K562 (cell line): ENCODE data around the gene SLC7A4. TPM values are rescaled to one million over a fixed set of nuclear protein-coding genes. Genes with fewer than 3 reads are reported as not detected.

Experiments
- BACH1 ChIP-seq: fragments of 200-800 bp; sonication (Bioruptor generic); IDR thresholded peaks from 2 replicates; pipeline ENCODE4 v1.6.1; 2016; ENCODE audit warnings: missing genetic modification characterization, missing compliant biosample characterization
- BRCA1 ChIP-seq, 2 experiments: fragments of 450-650 bp in 1 of 2; sonication (generic) in 1 of 2; formaldehyde crosslinking in 1 of 2; IDR thresholded peaks; 2 replicates each; pipeline versions ENCODE4 v1.5.0 to v1.6.1; 2017 to 2020; ENCODE audit warnings: mild to moderate bottlenecking in 1 of 2, missing genetic modification reagents in 1 of 2
- BRD9 ChIP-seq: fragments of 450-650 bp; IDR thresholded peaks from 2 replicates; pipeline ENCODE4 v1.6.1; 2018; ENCODE audit warnings: low read depth; ENCODE audit not compliant: partially characterized antibody
- CHD2 ChIP-seq: IDR thresholded peaks from 2 replicates; pipeline ENCODE4 v1.6.1; 2011; ENCODE audit warnings: low read depth, low read length
- CUX1 ChIP-seq: fragments of 200-800 bp; sonication (Bioruptor generic); IDR thresholded peaks from 2 replicates; pipeline ENCODE4 v1.6.1; 2016; ENCODE audit warnings: missing genetic modification characterization, missing compliant biosample characterization
- DACH1 ChIP-seq: fragments of 450-650 bp; IDR thresholded peaks from 2 replicates; pipeline ENCODE4 v1.6.1; 2018; ENCODE audit not compliant: partially characterized antibody
- EP300 ChIP-seq: IDR thresholded peaks from 2 replicates; pipeline ENCODE4 v1.6.1; 2012; ENCODE audit warnings: low read length, improper control_type of control experiment
- EP400 ChIP-seq: fragments of 450-650 bp; IDR thresholded peaks from 2 replicates; pipeline ENCODE4 v1.6.1; 2017; ENCODE audit warnings: antibody characterized with exemption, mild to moderate bottlenecking, moderate library complexity
- FOXP1 ChIP-seq: sonication (generic); formaldehyde crosslinking; IDR thresholded peaks from 2 replicates; pipeline ENCODE4 v1.8.0; 2022; ENCODE audit warnings: mild to moderate bottlenecking, missing genetic modification reagents
- GABPA ChIP-seq: fragments of 200-800 bp; sonication (Bioruptor generic); conservative IDR thresholded peaks from 2 replicates; pipeline ENCODE4 v1.6.1; 2016; ENCODE audit warnings: low read depth, missing genetic modification characterization, missing compliant biosample characterization
- KAT7 ChIP-seq: sonication (generic); formaldehyde crosslinking; IDR thresholded peaks from 2 replicates; pipeline ENCODE4 v1.8.0; 2022; ENCODE audit warnings: missing genetic modification reagents, mild to moderate bottlenecking, borderline replicate concordance
- KAT8 ChIP-seq: fragments of 450-650 bp; IDR thresholded peaks from 2 replicates; pipeline ENCODE4 v1.6.1; 2016; ENCODE audit warnings: low read depth, mild to moderate bottlenecking
- KDM1A ChIP-seq, 2 experiments: fragments of 450-650 bp; IDR thresholded peaks; 2 replicates each; pipeline ENCODE4 v1.6.1; 2016; ENCODE audit warnings: mild to moderate bottlenecking in 2 of 2
- MAFF ChIP-seq: IDR thresholded peaks from 2 replicates; pipeline ENCODE4 v1.6.1; 2012; ENCODE audit warnings: low read length, improper control_type of control experiment
- NELFE ChIP-seq: IDR thresholded peaks from 2 replicates; pipeline ENCODE4 v1.6.1; 2011; ENCODE audit warnings: mild to moderate bottlenecking; ENCODE audit not compliant: insufficient read depth, insufficient read length
- RBM39 ChIP-seq: fragments of 200-400 bp; formaldehyde crosslinking; optimal IDR thresholded peaks from 2 replicates; pipeline ENCODE3; 2018; ENCODE audit warnings: low read depth, low read length
- SMAD1 ChIP-seq: fragments of 150-350 bp; IDR thresholded peaks from 2 replicates; pipeline ENCODE4 v1.6.1; 2014; ENCODE audit warnings: low read length, low read depth; ENCODE audit not compliant: partially characterized antibody
- SMC3 ChIP-seq: conservative IDR thresholded peaks from 2 replicates; pipeline ENCODE4 v1.6.1; 2011; ENCODE audit warnings: low read depth, low read length, improper control_type of control experiment; ENCODE audit not compliant: insufficient read depth
- SRSF1 ChIP-seq: fragments of 200-400 bp; formaldehyde crosslinking; IDR thresholded peaks from 2 replicates; pipeline ENCODE4 v1.6.1; 2017; ENCODE audit warnings: mild to moderate bottlenecking, low read depth, low read length, moderate library complexity
- TAF15 ChIP-seq: fragments of 200-400 bp; formaldehyde crosslinking; IDR thresholded peaks from 2 replicates; pipeline ENCODE4 v1.6.1; 2017; ENCODE audit warnings: mild to moderate bottlenecking, low read depth, low read length, moderate library complexity
- ZNF165 ChIP-seq: fragments of 250-450 bp; sonication (Bioruptor Pico); IDR thresholded peaks from 2 replicates; pipeline ENCODE4 v1.4.0; 2020; ENCODE audit warnings: borderline replicate concordance
- ZNF398 ChIP-seq: fragments of 250-450 bp; sonication (Bioruptor Pico); IDR thresholded peaks from 2 replicates; pipeline ENCODE4 v1.8.0; 2021; ENCODE audit warnings: moderate library complexity, mild to moderate bottlenecking, inconsistent platforms
- ZNF589 ChIP-seq: fragments of 200-800 bp; sonication (Bioruptor generic); IDR thresholded peaks from 2 replicates; pipeline ENCODE4 v1.6.1; 2016; ENCODE audit warnings: low read depth, missing genetic modification characterization, missing compliant biosample characterization
- polyA plus RNA-seq, 8 experiments: library from polyadenylated mRNA; depleted of rRNA in 4 of 8; stranded (reverse) in 5 of 8; unstranded in 3 of 8; fragments of >200 nt; fragmentation: Nextera tagmentation in 2 of 8; fragmentation: Illumina TruSeq in 1 of 8; extraction: Ambion mirVana in 2 of 8; extraction: Trizol in 1 of 8; gene quantifications; 2 replicates each; pipeline versions ENCODE4 v1.2.1 to v1.2.3, GENCODE V29; 2011 to 2014; ENCODE audit warnings: inconsistent platforms in 1 of 8, missing spikeins in 1 of 8
- total RNA-seq, 7 experiments: library from RNA; depleted of rRNA in 6 of 7; stranded (reverse); fragments of >200 nt in 6 of 7; fragmentation: Illumina TruSeq in 2 of 7; extraction: Trizol in 2 of 7; gene quantifications; 2 replicates each; pipeline versions ENCODE4 v1.2.1 to v1.2.3, GENCODE V29; 2011 to 2021; ENCODE audit warnings: low replicate concordance in 1 of 7

Gene SLC7A4
- total and polyA plus RNA-seq, 9 of the 15 experiments (the other 6 are each of a cell fraction or from before 2014, with no cell fraction given) = not detected

GRCh38 chr22:21054714-21055563, 22.6 kb upstream of the SLC7A4 start (continued):
- TF ChIP-seq FOXP1 (CRISPR knock-in tag) (no peak), ZNF165 (CRISPR knock-in tag) (no peak), RBM39 (no peak), BACH1 (no peak), KAT7 (no peak), KAT8 (no peak), ZNF589 (CRISPR knock-in tag) (no peak), DACH1 (no peak), SMAD1 (no peak), SRSF1 (no peak), NELFE (no peak), BRCA1 (IDR thresholded peaks at IDR 0.05) (no peak), BRCA1 (CRISPR knock-in tag; IDR thresholded peaks at IDR 0.05) (0 out of 2 replicates have a peak, but pooled peaks have one; percentile 50), CUX1 (CRISPR knock-in tag) (no peak), EP300 (no peak), MAFF (no peak), ZNF398 (CRISPR knock-in tag) (no peak), BRD9 (no peak), SMC3 (no peak), TAF15 (0 out of 2 replicates have a peak, but pooled peaks have one; percentile 70), KDM1A (IDR thresholded peaks at IDR 0.05) (no peak), CHD2 (no peak), EP400 (no peak), GABPA (tag) (no peak)
